NB4 (cell line): ENCODE results near the gene ITCH.

Experiments used
- DNase-seq: peaks from one replicate; pipeline ENCODE4 v3.0.0; 2010; ENCODE audit warnings: low read depth
- H3K4me3 ChIP-seq: one replicate; pipeline ENCODE4 v1.5.1; 2011; ENCODE audit warnings: mild to moderate bottlenecking, low read depth, low read length, moderate library complexity
- MYC ChIP-seq: IDR thresholded peaks from 2 replicates; pipeline ENCODE4 v1.6.1; 2011; ENCODE audit warnings: low read depth, low read length
- POLR2A ChIP-seq: IDR thresholded peaks from 2 replicates; pipeline ENCODE4 v1.6.1; 2011; ENCODE audit warnings: mild to moderate bottlenecking; ENCODE audit not compliant: insufficient read length; ENCODE audit errors: extremely low read depth
- TF ChIP-seq, protein P1 (sequence below): IDR thresholded peaks from 2 replicates; pipeline ENCODE4 v1.6.1; 2011; ENCODE audit warnings: low read depth, low read length
- TF ChIP-seq, protein P2 (sequence below): IDR thresholded peaks from one replicate; pipeline ENCODE4 v1.5.1; 2012; ENCODE audit warnings: low read depth, low read length

ITCH gene

GRCh38 chr20:34363062-34363464 lies at the start of gene ITCH:
Gene ITCH (plus strand): TSS chr20:34363273. CDS start chr20:34393812, 30,539 bp downstream.
- H3K4me3 ChIP-seq: peak within 1 kb of the TSS; percentile 74
- TF ChIP-seq POLR2A (peak; percentile 88), MYC (no peak; the same call in 1 of the 2 replicates)
- DNase-seq: peak; percentile 96

DNA sequence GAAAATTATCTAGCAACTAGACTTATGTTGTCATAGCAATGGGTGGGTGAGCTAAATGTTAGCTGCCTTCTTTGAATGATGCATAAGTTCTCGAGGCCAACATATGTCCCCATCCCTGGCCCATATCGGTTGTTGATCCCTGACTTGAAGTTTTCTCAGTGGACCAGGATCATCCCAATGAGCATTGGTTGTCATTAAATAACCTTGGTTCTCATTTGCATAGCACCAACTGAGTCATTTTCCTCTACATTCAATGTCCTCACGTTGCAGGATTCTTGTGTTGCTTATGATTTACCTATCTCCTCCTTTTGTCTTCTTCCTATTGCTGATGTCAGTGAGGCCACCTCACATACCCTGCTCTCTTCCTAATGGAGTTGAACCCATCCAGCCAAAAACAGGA lies 47.8 kb upstream of the ITCH start:
- no peak for DNase-seq
- H3K4me3 ChIP-seq: no peak overlapping the region
- TF ChIP-seq, protein P1, sequence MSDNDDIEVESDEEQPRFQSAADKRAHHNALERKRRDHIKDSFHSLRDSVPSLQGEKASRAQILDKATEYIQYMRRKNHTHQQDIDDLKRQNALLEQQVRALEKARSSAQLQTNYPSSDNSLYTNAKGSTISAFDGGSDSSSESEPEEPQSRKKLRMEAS: no peak
- TF ChIP-seq POLR2A (no peak), MYC (no peak)
- TF ChIP-seq, protein P2, sequence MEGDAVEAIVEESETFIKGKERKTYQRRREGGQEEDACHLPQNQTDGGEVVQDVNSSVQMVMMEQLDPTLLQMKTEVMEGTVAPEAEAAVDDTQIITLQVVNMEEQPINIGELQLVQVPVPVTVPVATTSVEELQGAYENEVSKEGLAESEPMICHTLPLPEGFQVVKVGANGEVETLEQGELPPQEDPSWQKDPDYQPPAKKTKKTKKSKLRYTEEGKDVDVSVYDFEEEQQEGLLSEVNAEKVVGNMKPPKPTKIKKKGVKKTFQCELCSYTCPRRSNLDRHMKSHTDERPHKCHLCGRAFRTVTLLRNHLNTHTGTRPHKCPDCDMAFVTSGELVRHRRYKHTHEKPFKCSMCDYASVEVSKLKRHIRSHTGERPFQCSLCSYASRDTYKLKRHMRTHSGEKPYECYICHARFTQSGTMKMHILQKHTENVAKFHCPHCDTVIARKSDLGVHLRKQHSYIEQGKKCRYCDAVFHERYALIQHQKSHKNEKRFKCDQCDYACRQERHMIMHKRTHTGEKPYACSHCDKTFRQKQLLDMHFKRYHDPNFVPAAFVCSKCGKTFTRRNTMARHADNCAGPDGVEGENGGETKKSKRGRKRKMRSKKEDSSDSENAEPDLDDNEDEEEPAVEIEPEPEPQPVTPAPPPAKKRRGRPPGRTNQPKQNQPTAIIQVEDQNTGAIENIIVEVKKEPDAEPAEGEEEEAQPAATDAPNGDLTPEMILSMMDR: no peak

DNA sequence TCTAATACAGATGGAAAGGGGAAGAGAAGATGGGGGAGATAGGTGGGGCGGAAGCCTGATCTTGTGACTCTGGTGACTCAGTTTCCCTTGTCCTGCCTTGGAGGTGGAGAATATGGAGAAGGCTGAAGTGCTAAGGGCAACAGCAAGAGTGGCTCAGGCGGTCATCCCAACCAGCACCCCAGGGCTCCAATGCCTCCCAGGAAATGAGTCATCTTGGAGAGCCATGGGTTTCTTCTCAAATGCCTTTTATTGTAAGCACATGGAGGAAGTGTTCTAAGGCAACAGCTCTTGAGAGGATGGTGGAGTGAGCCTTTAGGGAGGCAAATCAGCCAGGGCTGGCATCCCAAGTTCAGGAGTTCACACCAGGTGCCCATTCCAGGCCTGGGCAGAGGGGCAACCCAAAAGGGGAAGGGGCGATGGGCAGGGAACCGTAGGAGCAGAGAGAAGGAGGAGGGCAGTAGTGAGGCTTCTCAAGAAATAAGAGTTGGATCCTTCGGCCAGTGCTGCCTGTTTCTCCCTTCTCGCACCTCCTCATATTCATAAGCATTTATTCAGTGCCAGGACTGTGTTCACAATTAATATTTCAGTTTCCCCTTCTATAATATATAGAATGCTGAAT lies 46.8 kb upstream of the ITCH start:
- H3K4me3 ChIP-seq: no peak overlapping the region
- peak; percentile 86 for DNase-seq
- TF ChIP-seq MYC (peak; percentile 68; the same call in 1 of the 2 replicates), POLR2A (no peak)
- TF ChIP-seq, protein P2: no peak
- TF ChIP-seq, protein P1: peak; percentile 79

GRCh38 chr20:34318609-34319443 lies 44.2 kb upstream of the ITCH start:
- TF ChIP-seq MYC (no peak), POLR2A (no peak)
- TF ChIP-seq, protein P2: no peak
- TF ChIP-seq, protein P1: no peak
- H3K4me3 ChIP-seq: no peak overlapping the region
- no peak for DNase-seq

DNA sequence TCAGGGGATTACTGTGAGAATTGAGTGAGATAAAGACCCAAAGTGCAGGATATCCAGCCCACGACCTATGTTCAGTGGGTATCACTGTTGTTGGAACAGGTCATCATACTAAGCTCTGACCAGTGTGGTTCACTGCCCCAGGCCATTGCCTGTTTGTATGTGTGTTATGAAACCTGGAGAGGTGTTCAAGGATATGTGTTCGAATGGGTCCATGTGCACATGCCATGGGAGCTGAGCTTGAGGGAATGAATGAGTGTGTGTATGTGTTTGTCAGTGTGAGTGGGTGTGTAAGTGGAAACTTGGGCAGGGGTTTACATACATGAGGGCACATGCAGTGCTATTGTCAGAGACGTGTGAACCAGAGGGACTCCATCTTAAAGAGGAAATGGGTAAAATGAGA lies 42.2 kb upstream of the ITCH start:
- TF ChIP-seq POLR2A (no peak), MYC (no peak)
- TF ChIP-seq, protein P1: no peak
- TF ChIP-seq, protein P2: no peak
- DNase-seq: no peak

More for the DNA sequence above, 42.2 kb upstream of the ITCH start:
- no peak overlapping the region for H3K4me3 ChIP-seq
